Measurements from ENCODE around the gene GOLGA6A. TPM values are rescaled to one million over a fixed set of nuclear protein-coding genes. Genes with fewer than 3 reads are reported as not detected.

Gene GOLGA6A, protein sequence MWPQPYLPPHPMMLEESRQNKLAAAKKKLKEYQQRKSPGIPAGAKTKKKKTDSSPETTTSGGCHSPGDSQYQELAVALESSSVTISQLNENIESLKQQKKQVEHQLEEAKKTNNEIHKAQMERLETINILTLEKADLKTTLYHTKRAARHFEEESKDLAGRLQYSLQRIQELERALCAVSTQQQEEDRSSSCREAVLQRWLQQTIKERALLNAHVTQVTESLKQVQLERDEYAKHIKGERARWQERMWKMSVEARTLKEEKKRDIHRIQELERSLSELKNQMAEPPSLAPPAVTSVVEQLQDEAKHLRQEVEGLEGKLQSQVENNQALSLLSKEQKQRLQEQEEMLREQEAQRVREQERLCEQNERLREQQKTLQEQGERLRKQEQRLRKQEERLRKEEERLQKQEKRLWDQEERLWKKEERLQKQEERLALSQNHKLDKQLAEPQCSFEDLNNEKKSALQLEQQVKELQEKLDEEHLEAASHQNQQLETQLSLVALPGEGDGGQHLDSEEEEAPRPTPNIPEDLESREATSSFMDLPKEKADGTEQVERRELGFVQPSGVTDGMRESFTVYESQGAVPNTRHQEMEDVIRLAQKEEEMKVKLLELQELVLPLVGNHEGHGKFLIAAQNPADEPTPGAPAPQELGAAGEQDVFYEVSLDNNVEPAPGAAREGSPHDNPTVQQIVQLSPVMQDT
- 0.14 TPM in 1 of 2 replicates, not detected in the other for total RNA-seq

DNA sequence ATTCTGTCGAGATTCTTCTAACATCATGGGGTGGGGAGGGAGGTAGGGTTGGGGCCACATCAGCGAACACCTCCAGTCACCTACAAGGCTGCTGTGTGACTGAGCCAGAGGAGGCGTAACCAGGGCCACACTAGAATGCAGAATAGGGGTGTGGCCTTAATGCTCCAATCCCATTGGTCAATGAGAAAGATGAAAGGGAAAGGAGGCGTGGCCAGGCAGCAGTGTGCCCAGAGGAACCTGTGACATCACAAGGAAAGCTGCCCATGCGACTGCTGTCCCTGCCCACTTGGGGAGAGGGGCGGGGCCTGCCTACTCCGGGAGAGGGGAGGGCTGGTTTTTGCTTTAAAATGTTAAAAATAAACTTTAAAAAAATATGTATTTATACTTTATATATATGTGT, at the start of gene GOLGA6A:
GOLGA6A (minus strand) TSS at position 101 of the 400 bp plus-strand sequence; CDS start at position 60, 41 bp downstream.

DNA sequence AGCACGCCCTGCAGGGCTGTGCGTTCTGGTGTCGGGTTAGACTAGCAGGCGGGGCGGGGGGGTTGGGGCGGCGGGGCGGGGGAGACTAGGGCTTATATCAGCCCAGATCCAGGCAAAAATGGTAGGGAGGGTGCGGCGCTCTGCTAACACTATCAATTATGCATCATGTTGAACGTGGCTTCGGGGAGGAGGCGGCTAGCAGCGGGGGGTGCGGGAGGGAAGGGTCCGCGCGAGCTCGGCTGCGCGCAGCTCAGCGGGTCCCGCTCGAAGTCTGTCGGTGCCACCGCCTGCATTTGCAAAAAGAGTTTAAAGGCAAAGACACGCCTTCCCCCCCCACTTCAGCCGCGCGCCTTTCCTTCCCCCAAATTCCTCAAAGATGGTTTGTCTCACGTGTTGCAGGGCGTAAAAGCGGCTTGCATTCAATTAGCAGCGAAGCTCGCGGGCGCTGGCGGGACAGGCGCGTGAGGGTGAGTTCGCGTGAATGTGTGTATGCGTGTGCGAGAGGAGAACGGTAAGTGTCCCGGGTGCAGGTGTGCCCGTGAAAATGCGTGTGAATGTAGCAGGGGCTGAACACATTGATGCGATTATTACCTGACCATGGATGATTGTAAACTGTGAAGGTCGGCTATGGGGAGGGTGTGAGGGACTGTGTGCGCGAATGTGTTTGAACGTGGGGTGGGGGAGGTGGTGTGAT, 48.0 kb upstream of the GOLGA6A start, which contains the start of gene ISLR2:
ISLR2 (plus strand) TSS at position 432 of the 694 bp plus-strand sequence. CDS start 2,169 bp downstream, outside the sequence.

Other genes starting within 250 kb of the GOLGA6A start
- gene TBC1D21, start 209.0 kb downstream of the GOLGA6A start, total RNA-seq: not detected in 2 replicates
- 55.9 and 65.4 TPM in 2 replicates for gene LOXL1, start 156.1 kb downstream of the GOLGA6A start, total RNA-seq
- 11.1 and 12.5 TPM in 2 replicates for gene STOML1, start 90.3 kb downstream of the GOLGA6A start, total RNA-seq
- 17.2 and 21.2 TPM in 2 replicates for gene PML, start 87.8 kb downstream of the GOLGA6A start, total RNA-seq
- under 0.01 and 0.28 TPM in 2 replicates for gene ISLR2, start 48.0 kb upstream of the GOLGA6A start, total RNA-seq
- 79.9 and 157 TPM in 2 replicates for gene ISLR, start 91.2 kb upstream of the GOLGA6A start, total RNA-seq
- 4.8 and 8.5 TPM in 2 replicates for gene STRA6, start 120.2 kb upstream of the GOLGA6A start, total RNA-seq
- gene CCDC33, start 153.8 kb upstream of the GOLGA6A start, total RNA-seq: 0.14 TPM in 1 of 2 replicates, not detected in the other

Measured in smooth muscle cell of bladder (primary cell).